Mesangial cell (primary cell): ENCODE results near the gene SLC24A1. TPM values are rescaled to one million over a fixed set of nuclear protein-coding genes. Genes with fewer than 3 reads are reported as not detected.

Source experiments
- total RNA-seq: library from RNA; depleted of rRNA; stranded (reverse); fragments of >200 nt; gene quantifications from 2 replicates; pipeline ENCODE4 v1.2.3, GENCODE V29; 2015

The SLC24A1 gene
- 4.2 and 11.3 TPM in 2 replicates for total RNA-seq

DNA sequence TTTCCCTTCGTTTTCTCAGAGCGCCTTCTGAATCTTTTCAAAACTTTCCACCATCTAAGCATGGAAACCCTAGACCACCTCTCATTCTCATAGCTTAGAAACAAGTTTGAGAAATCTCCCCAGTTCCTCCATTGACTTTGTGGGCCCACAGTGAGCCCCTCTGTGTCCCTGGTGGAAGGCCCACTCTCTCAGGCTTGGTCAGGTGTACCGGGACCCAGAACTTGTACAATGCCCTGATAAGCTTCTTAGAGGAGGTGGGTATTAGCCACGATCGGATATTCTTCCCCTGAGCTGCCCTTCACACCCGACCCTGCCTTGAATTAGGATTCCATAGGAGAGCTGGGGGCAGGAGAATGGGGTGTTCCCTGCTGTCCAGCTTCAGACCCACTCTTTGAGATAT is at the start of gene SLC24A1:
SLC24A1 (plus strand) TSS at position 301 of the 400 bp plus-strand sequence. CDS start 2,143 bp downstream, outside the sequence.

GRCh38 chr15:65610871-65611718 is 10.6 kb upstream of the SLC24A1 start, which contains the start of gene INTS14:
Gene INTS14 (minus strand): TSS chr15:65611131. CDS start chr15:65607380, 3,751 bp downstream.

Other genes with a start within 250 kb of the SLC24A1 start
- 0.25 TPM in 1 of 2 replicates, not detected in the other for gene IGDCC3, start 243.9 kb upstream of the SLC24A1 start, total RNA-seq
- 2.3 and 7.9 TPM in 2 replicates for gene IGDCC4, start 199.0 kb upstream of the SLC24A1 start, total RNA-seq
- gene DPP8, start 104.2 kb upstream of the SLC24A1 start, total RNA-seq = 19.6 and 20.0 TPM in 2 replicates
- gene HACD3, start 91.5 kb upstream of the SLC24A1 start, total RNA-seq = 69.3 and 87.8 TPM in 2 replicates
- gene INTS14, start 10.8 kb upstream of the SLC24A1 start, total RNA-seq = 26.7 and 37.2 TPM in 2 replicates
- gene DENND4A, start 170.4 kb downstream of the SLC24A1 start, total RNA-seq = 4.7 and 7.1 TPM in 2 replicates
- 195 and 254 TPM in 2 replicates for gene RAB11A, start 247.6 kb downstream of the SLC24A1 start, total RNA-seq